HG03520 (cell line): ENCODE measurements around the gene BUB1B.

Experiments
- ATAC-seq: cut with Tn5 transposase; IDR thresholded peaks from one replicate; pipeline ENCODE4 v1.9.1; 2021; ENCODE audit warnings: mild to moderate bottlenecking, moderate library complexity; ENCODE audit not compliant: unreplicated experiment

The BUB1B gene

DNA sequence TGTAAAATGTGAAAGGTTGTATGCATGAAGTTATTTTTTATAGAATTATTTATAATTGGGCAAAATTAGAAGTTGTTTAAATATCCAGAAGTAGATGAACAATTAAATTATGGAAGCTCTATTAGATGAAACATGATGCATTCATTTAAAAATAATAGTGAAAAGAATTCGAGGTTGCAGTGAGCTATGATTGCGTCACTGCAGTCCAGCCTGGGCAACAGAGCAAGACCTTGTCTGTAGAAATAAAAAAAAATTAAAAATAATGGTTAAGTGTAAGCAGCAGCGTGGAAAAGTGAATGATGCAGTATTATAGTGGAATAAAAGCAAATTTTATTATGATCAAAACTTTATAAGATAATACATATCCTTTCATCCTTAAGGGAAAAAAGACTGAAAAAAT is 14.3 kb downstream of the BUB1B start:
- no peak for ATAC-seq

DNA sequence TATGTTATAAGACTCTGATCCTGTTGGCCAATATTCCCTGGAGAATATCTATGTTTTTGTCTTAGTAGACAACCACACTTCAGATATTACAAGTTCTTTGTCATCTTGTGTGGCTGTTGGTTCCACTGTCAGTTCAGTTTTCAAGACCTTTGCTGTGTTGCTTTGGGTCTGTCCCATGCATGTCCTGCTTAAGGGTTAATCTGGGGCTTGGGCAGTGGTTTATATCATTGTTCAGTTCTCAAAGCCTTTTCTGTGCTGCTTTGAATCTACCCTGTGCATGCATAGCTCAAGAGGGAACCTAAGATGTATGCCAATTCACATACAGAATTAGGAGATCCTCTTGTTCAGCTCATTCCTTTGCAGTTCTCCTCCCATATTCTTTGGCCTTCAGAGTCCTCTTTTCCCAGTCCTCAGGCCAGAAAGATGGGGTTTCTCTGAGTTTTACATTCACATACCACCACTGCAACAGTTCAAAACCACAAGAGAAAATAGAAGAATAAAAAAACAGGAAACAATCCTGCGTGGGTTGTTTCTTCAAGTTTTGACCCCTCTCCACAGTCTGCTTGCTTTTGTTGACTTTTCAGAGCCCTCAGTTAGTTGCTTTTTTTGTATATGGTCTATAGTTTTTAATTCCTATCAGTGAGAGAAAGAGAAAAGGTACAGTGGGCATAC is 21.6 kb downstream of the BUB1B start:
- no peak for ATAC-seq

DNA sequence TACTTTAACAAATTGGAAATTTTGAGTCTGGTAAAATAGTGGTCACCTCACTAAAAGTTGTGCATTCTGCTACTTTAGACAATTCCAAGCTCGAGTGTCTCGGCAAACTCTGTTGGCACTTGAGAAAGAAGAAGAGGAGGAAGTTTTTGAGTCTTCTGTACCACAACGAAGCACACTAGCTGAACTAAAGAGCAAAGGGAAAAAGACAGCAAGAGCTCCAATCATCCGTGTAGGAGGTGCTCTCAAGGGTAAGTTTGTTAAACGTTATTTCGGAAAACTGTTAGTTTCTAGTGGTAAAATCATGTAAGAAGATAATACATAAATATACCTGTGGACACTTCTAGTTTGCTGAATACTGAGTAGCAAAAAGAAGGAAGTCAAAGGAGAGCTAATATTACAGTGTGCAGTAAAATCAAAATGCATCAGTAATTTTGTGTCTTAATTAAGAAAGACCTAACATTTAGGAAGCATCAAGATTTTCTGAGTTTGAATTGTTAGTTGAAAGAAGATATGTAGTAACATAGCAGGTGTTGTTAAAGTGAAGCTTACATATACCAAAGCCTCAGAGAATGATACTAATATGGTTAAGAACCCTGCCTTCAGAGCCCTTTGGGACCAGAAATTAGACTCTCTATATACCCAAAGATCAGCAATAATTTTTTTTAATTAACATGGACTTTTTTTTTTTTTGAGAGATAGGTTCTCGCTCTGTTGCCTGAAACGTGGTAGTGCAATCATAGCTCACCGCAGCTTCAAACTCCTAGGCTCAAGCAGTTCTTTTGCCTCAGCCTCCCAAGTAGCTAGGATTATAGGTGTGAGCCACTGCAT is 23.0 kb downstream of the BUB1B start:
- ATAC-seq, result no peak

DNA sequence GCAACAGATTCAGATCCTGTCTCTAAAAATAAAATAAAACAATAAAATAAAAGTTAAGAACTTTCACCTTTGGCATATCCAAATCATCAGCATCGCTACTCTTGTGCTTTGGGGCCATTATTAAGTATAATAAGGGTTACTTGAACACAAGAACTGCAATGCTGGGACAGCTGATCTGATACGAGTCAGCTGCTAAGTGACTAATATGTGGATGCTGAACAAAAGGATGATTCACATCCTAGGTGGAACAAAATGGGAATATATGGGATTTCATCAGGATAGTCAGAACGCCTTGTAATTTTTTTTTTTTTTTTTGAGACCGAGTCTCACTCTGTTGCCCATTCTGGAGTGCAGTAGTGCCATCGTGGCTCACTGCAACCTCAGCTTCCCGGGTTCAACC is 29.7 kb downstream of the BUB1B start:
- ATAC-seq, result no peak

DNA sequence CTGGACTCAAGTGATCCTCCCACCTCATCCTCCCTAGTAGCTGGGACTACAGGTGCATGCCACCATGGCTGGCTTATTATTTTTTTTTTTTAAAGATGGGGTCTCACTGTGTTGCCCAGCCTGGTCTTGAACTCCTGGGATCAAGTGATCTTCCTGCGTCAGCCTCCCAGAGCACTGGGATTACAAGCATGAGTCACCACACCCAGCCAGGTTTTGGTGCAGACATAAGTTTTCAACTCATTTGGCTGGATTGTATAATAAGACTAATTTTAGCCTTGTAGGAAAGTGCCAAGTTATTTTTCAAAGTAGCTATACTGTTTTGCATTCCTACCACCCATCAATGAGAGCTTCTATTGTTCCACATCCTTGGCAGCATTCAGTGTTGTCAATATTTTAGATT is 32.1 kb downstream of the BUB1B start:
- ATAC-seq, result no peak

DNA sequence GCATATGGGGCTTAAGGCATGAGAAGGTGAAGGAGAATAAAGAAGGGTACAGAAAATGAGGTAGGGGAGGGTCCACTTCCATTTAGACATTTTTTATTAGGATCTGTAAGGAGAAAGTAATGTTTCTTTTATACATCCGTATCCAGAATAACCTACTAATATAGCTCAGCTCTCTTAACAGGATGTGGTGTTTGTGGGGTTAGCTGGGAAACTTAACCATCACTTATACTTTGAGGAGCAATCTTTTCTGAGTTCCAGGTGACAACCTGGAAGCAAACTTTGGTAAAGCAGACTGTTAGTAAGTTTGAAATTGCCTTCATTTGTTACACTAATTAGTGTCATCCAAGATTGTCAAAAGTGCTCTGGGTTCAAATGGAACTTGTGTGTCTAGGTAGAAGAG is 36.6 kb downstream of the BUB1B start:
- ATAC-seq, result no peak

DNA sequence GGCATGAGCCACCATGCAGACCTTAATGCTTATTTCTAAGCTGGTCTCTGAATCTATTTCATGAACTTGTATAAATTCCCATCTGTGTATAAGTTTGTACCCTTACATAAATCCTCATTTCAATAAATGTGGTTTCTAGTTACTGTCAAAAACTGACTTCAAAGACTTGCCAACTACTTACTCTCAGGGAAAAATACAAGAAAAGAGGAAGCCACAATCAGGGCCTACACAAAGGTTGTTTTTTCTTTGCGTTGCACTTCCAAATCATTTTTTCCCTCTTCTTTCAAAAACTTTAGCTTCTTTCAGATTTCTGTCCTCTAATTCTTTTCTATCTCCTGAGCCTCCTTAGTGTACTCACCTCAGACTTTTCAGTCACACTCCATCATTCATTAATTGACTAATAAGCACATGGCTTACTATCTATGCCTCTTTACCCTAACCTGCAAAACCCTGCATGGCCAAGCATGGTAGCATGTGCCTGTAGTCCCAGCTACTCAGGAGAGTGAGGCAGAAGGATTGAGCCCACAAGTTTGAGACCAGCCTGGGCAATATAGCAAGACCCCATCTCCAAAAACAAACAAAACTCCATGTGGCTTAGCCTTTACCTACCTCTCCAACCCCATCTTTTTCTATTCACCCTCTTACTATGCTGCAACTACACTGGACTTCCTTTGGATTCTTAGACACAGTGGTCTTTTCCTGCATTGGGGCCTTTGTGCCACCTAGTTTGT is 37.7 kb downstream of the BUB1B start:
- no peak for ATAC-seq

DNA sequence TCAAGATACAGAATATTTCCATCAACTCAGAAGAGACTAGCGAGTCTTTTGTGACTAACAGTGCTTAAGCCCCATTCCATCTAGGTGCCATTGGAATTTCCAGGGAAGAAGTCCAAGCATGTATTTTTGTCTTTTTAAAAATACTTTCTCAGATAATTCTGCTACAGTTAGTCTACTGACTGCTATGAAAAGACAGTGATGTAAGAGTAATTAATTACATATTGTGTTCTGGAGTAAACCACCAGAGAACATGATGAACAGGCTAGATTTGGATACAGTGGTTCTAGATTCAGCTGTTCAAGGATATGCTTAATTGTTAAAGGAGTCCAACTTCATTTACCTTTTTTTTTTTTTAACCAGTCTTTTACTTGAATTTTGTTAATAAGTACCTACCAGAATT is 43.2 kb downstream of the BUB1B start:
- no peak for ATAC-seq

DNA sequence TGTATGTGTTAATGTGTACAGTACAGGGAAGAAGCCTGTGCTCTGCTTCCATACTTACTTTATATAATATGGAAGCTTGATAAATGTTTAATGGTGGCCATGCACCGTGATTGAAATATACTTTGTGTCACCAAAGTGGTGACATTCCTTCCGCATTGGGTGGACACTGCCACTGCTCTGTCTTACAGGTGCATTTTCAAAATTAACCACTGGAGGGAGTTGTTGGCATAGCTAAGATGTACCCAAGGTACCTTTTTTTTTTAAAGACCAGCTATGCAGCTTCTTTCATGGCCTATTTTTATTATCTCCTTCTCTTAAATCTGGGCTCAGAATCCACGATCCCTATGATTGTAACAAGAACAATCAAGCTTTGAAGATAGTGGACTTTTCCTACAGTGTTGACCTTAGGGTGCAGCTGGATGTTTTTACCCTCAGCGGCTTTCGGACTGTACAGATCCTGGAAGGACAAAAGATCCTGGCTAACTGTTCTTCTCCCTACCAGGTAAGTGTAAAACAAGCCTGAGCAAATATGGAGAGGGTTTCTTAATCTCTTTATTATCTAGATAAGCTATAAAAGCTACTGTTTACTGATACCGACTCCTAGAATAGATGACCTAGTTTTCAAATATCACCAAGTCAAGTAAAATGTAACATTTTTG is 56.4 kb downstream of the BUB1B start:
- no peak for ATAC-seq

DNA sequence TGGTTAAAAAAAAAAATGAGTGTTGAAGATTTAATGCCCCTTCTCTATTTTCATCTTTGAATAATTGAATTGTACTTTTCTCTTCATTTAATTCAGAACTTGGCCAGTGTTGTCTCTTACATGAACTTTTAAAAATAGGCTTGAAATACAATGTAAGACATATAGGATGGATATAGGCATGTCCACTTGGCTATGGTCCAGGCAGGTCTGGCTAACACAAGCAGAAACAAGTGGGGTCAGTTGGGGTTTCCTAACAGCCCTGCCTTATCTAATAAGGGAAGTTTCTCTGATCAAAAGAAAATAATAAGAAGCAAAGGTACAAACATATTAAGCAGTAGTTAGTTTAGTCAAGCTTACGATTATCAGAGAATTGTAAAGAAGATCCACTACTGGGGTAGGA is 58.9 kb downstream of the BUB1B start:
- no peak for ATAC-seq

DNA sequence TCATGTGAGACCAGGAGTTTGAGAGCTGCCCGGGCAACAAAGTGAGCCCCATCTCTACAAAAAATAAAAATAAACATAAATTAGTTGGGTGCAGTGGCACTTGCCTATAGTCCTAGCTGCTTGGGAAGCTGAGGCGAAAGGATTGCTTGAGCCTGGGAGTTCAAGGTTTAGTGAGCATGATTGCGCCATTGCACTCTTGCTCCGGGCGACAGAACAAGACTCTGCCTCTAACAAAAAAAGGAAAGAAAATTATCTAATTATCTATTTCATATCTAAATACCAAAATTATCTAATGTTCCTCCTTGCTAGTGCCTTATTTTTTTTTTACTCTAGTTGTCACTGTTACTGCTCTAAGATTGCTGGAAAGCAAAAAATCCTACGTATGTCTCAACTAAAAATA is 61.3 kb downstream of the BUB1B start:
- no peak for ATAC-seq

DNA sequence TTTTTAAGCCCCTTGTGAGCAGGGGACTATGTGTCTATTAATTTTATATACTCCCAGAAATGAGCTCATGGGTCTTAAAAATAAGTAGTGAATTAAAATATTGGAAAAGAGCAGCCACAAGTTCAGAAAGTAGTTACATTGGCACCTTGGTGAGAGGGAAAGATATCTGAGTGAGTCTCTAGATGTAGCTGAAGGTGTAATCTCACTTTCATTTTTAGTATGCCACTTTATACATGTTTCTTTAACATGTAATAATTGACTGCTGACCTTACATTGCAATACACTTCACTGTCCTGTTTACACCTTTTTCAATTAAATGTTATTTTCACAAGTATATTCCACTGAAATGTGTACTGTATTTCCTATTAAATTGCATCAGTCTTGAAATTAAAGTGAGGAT is 65.9 kb downstream of the BUB1B start:
- no peak for ATAC-seq

DNA sequence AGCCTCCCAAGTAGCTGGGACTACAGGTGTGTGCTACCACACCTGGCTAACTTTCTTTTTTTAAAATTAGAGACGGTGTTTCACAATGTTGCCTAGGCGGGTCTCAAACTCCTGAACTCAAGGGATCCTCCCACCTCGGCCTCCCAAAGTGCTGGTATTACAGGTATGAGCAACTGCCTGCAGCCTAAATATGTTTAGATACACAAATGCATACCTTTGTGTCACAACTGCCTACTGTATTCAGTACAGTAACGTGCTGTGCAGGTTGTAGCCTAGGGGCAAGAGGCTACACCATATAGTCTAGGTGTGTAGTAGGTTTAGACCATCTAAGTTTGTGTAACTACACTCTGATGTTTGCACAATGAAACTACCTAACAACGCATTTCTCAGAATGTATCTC is 68.4 kb downstream of the BUB1B start:
- ATAC-seq, result no peak

DNA sequence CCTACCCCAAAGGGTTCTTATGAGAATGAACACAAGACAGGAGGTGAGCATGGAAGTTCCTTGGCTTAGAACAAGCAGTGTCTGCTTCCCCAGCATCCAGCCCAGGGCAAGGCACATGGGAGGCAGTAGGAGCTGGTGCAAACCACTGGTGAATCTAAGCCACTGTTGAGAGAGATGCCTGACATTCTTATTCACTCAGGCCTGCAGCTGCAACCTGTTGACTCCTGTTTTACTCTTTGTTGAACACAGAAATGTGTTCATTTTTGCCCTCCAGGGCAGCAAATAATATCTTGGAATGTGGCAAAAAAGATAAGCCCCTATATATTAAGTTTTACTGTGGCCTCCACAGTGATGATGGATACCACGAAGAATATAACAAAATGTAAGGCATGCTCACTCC is 69.1 kb downstream of the BUB1B start:
- no peak for ATAC-seq

DNA sequence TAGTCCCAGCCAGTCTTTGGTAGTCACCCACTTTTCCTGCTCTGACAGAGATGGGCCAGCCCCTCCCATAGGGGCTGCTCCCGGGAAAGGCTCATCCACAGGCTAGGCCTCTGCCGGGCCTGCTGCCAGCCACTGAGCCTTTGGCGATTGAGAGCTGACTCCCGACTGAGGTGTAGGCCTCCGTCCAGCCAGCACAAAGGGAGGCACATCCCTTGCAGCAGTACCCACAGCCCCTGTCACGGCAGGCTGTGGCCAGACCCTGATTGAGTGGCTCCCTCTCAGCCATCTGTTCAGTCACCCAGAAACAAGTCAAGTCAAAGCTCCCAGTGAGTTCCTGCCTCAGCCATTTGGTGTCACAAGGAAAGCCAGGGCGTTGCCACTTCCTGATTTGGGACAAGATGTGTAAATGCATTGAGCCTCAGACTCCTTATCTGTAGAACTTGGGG is 71.8 kb downstream of the BUB1B start:
- no peak for ATAC-seq

DNA sequence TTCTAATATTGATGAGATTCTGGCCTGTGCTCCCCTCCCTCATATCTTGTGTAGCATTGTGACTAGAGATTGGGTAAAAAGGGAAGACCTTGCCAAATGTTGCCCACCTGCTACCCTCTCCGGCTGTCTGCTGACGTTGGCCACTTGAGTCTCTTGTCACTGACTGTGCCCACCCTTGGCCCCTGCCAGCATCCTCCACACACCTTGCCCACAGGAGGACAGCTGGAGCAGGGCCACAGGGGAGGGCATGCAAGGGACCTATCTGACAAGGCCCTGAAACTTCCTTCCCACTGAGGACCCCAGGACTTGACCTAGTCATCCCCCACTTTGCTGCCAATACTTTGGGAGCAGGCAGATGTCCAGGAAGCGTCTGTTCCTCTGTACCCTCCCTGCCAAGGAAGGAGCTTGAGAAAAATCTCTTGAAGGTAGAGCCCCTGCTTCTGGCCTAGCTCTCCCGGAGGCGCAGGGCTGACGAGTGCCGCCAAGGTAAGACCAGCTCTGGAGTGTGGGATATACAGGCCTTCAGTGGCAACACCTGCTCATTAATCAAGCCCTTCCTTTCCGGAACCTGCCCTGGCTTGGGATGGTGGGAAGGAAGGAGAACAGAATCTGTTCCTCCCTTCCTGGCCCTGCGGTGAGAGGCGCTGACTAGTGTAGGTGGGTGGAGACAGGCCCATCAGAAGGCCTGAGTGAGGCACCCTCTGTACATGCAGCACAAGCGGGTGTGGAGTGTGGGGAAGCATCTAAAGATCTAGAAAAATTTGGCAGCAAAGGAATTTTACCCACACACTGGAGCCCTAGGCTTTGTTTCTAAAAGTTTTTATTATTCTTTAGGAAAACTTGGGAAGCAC is 73.1 kb downstream of the BUB1B start:
- ATAC-seq, result no peak

DNA sequence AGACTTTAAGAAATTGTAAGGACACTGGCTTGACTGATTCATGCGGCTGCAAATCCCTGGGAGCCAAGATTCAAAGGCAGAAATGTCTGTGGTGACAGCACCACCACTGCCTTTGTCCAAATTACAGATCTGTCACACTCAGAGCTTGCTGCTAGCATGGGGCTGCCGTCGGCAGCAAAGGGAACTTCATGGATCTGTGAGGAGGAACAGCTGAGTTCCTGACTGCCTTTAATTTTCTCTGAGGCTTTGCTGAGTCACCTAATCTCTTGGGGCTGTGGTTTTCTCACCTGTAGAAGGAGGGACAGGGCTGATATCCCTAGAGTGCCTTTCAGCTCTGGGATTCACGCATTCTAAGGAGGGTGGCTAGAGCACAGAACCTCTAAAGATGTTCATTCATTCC is 73.9 kb downstream of the BUB1B start:
- no peak for ATAC-seq

DNA sequence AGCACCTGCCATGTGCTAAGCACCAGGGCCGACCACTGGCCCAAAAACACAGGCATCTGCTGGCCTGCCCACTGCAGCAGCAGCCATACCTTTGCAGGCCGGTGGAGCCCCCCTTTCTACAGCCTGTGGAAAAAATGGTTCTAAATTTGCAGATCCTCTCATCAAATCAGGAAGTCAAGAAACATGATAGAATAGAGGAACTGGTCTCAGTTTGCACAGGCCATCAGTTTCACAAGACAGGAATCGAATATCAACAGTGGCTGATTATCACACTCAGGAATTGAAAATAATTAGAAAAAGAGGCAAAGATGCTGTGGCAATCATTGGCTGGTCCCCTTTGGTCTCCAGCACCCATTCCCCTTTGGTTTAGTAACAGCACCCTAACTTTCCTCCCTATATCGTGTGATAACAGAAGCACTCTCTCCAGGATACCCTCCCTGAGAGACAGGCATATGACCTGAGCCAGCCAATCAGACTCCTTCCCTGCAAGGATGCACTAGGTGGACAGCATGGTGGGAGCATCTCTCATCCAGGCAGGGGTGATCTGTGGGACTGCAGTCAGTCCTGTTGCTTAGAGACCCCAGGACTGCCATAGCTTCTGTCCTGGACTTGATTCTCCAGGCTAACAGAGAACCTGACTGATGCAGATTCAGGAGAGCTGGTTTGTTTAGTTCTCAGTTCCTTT is 74.5 kb downstream of the BUB1B start:
- ATAC-seq, result no peak

DNA sequence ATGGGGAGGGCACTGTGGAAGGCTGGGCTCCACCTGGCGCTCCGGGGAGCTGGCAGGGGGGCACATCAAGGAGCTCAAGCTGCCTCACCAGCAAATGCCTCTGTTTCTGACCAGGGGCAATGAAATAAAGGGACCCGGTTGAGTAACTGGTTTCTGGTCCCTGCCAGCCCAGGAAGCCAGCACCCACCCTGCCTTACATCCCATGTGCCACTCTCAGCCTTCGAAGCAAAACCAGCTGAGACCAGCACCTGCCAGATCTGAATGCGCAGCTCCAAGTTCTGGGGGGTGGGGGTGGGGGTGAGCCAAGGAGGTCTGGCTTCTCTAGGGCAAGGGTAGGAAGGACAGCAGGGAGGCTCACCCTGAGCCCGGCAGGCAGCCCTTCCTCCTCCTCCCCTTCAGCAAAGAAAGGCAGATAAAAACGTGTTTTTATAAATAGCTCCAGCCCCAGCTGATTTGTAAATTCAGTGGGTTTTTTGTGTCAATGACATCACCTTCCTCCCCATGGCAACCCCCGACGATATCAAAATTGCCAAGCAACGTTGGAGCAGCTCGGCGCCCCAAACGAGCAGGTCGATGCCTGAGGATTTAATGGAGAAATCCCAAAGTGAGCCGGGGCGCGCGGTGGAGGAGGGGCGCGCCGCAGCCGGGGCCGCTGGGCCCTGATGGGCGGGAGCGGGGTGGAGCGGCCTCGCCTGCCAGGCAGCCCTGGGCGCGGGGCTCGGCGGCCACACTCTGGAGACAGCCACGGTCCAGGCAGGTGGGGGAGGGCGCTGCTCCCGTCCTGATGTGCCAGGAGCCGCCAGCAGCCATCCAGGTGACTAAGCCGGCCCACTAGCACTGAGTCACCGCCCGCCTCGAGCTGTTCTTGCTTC is 77.9 kb downstream of the BUB1B start, which contains the start of gene PAK6:
Gene PAK6 (plus strand): TSS at position 532 of the 872 bp plus-strand sequence. CDS start 25,723 bp downstream, outside the sequence.
- ATAC-seq, result no peak
